ENCODE measurements around the gene LRRC4.
A peak's percentile ranks its signal among the peaks of the same experiment; 100 is the strongest.

Gene LRRC4

GRCh38 chr7:128004623-128005022 is 26.6 kb downstream of the LRRC4 start:
- DNase-seq, result no peak

DNA sequence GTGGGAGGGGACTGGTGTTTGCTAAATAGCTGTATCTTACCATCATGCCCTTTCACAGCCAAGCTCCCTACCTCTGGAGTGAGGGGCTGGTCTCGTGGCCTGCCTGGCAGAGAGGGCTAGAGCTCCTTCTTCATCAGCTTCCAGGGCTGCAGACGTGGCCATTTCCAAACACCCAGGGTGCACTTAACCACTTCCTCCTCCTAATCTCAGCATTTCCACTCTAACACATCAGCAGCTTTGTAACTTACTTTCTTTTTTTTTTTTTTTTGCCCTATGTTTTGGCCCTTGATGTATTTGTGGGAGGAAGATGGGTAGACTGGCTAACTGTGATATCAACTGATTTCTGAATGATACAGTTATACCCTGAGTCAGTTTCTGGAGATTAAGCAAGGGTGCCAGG is 27.4 kb downstream of the LRRC4 start:
- peak; percentile 14 to 31 for DNase-seq

GRCh38 chr7:128003167-128003566 is 28.1 kb downstream of the LRRC4 start:
- DNase-seq, result peak in 1 of 2 donors; percentile 51

DNA sequence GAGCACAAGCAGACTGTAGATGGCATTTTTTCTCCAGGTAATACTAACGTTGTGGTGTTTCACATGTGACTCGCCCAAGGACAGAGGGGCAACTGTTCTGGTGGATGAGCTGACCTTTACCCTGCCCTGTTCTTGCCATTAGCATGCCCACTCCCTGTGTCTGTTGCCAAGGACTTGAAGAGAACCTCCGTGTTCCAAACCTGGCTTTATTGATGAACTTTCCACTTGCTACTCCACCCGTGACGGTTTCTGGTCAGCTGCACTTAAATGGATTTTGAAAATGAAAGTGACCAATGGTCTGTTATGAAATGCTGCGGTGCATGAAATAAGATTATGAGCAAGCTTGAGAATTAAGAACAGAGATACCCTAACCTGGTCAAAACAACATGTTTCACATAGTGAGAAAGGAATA is 30.4 kb downstream of the LRRC4 start:
- DNase-seq, result peak; percentile 20 to 44

- DNase-seq, result peak; percentile 55 to 72
These were observed 31.2 kb downstream of the LRRC4 start for GRCh38 chr7:128000048-128000447.

- DNase-seq, result peak in 1 of 2 donors; percentile 44
These were observed 32.6 kb downstream of the LRRC4 start for GRCh38 chr7:127998671-127999070.

- DNase-seq, result no peak
These were observed 33.9 kb downstream of the LRRC4 start for GRCh38 chr7:127997226-127997922.

GRCh38 chr7:127996253-127997071 is 34.8 kb downstream of the LRRC4 start:
- DNase-seq, result no peak

GRCh38 chr7:127995881-127996215 is 35.4 kb downstream of the LRRC4 start:
- DNase-seq, result no peak

- DNase-seq, result no peak
These were observed 35.9 kb downstream of the LRRC4 start for GRCh38 chr7:127995156-127995880.

- no peak for DNase-seq
These were observed 37.2 kb downstream of the LRRC4 start for GRCh38 chr7:127993987-127994386.

GRCh38 chr7:127993317-127993716 is 37.9 kb downstream of the LRRC4 start:
- DNase-seq, result no peak

DNA sequence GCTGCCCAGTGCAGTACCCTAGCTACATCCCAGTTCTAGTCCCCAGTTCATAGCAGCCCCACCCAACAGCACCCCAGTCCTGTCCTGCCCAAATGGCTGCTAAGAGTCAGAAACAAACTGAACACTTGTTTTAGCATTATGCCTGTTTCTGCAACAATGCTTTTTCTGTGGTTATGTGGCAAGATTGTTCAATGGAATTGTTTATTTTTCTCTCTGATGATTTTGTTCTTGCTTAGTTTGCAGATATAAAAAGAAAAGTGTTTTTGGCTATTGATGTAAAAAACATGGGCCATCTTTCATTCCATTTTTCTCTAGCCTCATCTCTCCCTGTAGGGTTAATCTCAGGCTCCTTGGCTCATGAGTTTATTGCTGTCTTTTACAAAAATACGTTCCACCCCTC is 42.5 kb downstream of the LRRC4 start:
- no peak for DNase-seq

GRCh38 chr7:127986581-127987521 is 44.4 kb downstream of the LRRC4 start:
- DNase-seq, result no peak

GRCh38 chr7:127983804-127984332 is 47.4 kb downstream of the LRRC4 start:
- DNase-seq, result no peak

- DNase-seq, result no peak
These were observed 49.3 kb downstream of the LRRC4 start for GRCh38 chr7:127981965-127982364.

GRCh38 chr7:127980901-127981300 is 50.3 kb downstream of the LRRC4 start:
- no peak for DNase-seq

GRCh38 chr7:127979728-127980126 is 51.5 kb downstream of the LRRC4 start:
- no peak for DNase-seq

DNA sequence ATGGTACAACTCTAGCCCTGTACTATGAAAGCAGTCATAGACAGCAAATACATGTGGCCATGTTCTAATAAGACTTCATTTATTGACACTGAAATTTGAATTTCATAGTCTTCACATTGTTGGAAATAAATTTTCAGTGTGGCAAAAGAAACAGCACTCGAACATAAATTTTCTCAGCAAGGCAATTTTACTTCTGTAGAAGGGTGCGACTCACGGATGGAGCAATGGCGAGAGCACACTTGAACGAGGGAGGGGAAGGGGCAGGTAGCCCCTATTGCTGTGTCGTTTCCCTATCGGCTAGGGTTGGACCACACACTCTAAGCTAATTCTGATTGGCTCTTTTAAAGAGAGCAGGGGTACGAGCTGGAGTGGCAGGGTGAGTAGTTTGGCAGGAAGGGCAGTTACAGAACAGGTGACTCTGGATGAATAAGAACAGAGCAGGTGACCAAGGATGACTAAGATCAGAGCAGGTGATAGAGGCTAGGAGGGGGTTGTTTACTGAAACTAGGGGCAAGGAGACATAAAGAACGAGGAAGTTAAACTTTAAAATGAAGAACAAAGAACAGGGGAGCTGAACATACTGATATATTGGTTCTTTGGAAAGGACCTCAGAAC is 52.0 kb downstream of the LRRC4 start:
- DNase-seq, result no peak

GRCh38 chr7:127978421-127978820 is 52.8 kb downstream of the LRRC4 start:
- no peak for DNase-seq
